HPDE6-E6E7 (cell line): Measurements from ENCODE around the gene FUT8.
"Not testable (repeated sequence)": the region's sequence is repeated elsewhere in the genome, so short reads cannot be mapped to it uniquely, and the experiment has no call there.

ENCODE experiments used
- DNase-seq: peaks from one replicate; pipeline ENCODE4 v3.0.0; 2011; ENCODE audit warnings: missing footprints; ENCODE audit errors: extremely low spot score

The FUT8 gene

DNA sequence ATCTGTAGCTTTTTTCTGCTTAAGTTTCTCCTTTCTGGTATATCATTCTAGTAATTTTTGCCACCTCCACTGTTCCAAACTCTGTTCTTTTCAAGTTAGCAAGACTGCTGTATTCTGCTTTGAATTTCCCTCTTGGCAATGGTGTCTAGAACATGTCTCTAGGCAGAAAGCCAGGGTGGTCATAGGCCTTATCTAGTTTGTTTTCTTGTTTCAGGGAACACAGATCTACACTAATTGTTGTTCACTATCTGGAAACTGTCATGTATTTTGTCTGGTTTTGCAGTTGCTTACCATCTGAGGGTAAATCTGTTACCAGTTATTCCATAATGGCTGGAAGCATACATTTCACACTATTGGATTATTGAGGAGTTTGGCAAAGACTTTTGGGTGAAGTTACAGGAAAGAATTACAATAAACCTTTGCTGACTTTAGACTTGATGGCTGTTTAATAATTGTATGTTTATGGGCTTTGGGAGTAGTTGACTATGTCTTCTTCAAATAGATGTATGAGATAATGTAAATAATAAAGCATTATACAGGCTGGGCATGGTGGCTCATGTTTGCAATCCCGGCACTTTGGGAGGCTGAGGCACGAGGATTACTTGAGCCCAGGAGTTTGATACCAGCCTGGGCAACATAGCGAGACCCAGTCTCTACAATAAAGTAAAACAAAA is 41.4 kb downstream of the FUT8 start:
- no peak for DNase-seq

DNA sequence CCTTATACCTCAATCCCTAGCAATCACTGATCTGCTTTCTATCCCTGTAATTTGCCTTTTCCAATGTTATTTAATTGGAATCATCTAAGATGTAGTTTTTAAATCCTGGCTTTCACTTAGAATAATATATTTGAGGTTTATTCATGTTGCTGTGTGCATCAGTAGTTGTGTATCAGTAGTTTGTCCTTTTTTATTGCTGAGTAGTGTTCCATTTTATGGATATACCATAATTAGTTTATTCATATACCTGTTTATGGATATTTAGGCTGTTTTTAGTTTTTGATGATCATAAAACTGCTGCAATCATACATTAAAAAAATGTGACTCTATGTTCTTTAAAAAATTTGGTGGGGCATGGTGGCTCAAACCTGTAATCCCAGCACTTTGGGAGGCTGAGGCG is 43.7 kb downstream of the FUT8 start:
- no peak for DNase-seq

DNA sequence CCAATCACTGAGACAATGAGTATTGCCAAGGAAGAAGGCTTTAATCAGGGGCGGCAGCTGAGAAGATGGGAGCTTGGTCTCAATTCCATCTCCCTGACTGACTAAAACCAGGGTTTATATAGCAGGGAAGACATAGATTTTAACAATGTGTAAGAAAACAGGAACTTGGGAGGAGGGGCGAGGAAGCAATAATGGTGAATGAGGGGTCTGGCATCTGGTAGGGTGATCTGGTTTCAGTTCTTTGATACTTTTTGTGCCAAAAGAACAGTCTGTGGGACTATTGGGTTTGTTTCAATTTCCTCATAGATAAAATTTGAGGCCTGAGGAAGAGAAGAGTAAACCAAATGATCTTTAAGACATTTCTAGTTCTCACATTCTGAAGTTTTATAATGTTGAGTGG is 49.2 kb downstream of the FUT8 start:
- no peak for DNase-seq

DNA sequence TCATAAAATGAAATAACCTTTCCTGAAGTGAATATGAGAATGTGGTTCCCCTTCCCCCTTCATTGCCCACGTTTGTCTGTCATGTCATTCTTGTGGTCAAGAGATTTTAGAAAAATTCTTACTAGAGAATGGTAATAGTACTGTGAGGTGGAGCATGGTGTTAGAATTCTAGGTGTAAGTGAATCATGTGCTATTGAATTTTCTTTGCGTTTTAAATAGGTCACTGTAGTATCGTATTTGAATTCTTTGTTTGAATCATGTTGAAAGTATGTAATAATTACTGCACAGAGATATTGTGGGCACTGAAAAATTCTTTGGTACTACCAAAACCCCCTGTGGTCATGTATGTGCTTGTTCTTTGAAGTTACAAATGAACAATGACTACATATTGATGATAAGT is 49.9 kb downstream of the FUT8 start:
- DNase-seq = peak; percentile 69

DNA sequence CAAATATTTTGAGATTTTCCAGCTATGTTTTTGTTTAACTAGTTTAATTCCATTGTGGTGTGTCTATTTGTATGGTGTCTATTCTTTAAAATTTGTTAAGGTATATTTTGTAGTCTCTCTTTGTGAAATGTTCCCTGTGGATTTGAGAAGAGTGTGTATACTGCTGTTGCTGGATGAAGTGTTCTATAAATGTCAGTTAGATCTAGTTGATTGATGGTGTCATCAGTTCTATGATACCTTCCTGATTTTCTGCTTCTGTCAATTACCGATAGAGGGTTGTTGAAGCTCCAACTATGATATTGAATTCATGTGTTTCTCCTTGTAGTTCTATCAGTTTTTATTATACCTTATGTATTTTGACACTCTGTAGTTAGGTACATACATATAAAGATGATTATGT is 53.1 kb downstream of the FUT8 start:
- no peak for DNase-seq

DNA sequence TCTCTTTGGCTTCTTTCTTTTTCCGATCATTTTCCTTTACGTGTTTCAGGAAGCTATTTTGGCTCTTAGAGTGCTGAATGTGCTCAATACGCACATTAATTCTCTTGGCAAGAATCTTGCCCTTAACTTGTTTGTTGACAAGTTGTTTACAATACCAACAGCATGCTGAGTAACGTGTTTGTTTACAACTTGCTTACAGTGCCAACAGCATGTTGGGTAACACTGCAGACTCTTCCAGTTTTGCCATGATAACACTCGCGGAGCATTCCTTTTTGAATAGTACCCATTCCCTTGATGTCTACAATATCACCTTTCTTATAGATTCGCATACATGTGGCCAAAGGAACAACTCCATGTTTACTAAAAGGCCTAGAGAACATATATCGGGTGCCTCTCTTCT is 55.4 kb downstream of the FUT8 start:
- DNase-seq = not testable (repeated sequence)

DNA sequence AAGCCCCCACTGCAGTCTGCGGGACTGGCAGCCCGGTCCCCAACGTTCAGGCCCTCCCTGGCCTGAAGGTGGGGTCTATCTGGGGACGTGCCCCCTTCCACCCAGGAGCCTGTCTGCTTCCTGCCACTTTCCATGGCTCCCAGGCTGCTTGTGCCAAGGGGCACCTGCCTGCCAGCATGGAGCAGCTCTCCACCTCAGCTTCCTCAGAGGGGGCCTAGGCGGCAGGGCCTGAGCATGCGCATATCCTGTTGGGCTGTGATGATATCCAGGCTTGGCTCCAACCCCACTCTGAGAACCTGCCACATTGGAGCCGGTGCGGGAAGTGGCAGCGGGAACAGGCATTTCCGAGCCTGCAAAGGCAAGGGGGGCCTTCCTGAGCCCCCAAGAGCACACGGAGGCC is 57.4 kb downstream of the FUT8 start:
- DNase-seq = no peak

DNA sequence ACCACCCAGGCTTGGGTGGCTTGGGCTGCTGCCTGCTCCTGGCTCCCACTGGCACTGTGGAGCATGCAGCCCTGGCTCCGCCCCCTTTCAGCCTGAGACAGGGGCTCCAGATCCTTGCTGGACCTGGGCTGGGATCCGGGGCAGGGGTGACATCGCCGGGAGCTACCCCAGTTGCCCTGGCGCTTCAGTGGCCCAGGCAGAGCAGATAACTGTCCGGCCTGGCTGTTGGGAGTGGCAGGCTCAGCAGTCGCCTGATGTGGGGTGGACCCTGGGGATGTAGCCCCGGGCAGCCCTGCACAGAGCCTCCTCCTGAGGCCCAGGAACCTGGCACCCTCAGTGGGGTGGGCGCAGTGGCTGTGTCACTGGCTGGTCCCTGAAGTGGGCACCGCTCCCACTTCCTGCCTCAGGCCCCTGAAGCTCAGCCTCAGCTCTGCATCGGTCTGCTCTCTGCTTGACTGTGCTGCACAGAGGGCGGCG is 57.9 kb downstream of the FUT8 start:
- no peak for DNase-seq

DNA sequence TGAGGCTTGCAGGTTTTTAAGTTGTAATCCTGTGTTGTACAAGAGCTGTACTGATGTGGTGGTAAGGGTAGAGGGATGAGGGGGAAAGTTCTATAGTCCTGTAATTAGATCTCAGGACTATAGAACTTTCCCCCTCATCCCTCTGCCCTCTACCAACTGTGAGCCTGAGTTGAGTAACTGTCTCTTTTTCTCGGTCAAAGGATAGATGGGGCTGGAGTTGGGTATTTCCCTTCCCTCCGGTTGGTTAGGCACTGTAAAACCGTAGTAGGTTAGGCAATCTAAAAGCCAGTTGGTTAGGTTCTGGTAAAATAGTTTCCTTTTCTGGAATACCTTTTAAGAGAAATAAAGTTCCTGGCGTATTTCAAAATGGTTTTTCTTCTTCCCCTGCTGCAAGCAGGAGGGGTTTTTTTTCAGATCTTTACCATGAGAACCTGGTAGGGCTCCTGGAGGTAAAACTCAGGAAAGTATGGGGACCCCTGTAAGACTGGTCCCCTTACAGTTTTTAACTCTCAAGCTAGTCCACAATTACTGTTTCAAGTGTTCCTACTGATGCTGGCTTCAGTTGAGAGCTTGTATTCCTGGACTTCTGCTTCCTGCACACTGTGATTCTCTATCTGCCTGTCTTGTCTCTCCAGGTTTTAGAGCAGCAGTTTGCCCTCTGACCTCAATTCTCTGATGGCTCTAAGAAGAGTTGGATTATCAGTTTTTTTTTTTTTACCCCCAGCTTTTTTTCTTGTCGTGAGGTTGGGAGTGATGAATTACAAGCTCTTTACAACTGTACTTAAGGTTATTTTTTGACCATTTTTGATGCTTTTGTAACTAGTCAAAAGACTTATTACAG is 58.7 kb downstream of the FUT8 start:
- DNase-seq = no peak

DNA sequence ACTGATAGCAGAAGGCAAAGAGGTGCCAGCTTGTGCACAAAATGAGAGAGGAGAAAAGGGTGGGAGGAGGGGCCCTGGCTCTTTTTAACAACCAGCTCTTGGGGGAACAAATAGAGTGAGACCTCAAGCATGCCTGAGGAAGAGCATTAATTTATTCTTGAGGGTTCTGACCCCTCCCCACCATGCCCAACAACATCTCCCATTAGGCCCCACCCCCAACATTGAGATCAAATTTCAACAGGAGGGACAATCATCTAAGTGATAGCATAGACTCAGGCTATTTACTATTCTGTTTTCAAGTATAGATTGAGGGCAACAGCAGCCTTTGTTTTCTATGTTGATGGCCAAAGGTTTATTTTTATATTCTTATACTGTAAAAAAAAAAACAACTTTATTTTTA is 59.7 kb downstream of the FUT8 start:
- DNase-seq = no peak

DNA sequence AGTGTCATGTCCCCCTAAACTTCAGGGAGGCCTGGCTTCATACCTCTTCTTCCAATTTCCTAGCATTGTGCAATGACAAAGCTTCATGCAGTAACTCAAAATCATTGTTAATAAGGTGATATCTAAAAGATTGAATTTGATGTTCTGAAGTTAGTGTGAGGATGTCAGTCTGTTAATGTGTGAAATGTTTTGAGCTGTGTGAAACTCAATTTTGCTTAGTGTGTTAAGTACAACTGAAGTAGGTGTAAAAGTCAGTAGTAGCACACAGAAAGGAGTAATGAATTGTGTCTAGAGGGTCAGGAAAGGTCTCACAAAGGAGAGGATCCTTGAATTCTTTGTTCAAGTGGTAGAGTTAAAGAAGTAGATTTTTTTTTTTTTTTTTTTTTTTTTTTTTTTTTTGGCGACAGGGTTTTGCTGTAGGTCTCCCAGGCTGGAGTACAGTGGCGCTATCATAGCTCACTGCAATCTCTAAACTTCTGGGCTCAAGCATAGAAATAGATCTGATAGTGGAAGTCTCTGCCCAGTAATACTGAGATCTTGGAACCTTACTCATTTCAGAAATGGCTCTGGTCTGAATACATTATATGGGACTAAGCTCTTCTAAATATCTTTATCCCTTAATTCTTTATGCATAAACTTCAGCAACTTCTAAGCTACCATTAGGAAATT is 63.9 kb downstream of the FUT8 start:
- DNase-seq = no peak

DNA sequence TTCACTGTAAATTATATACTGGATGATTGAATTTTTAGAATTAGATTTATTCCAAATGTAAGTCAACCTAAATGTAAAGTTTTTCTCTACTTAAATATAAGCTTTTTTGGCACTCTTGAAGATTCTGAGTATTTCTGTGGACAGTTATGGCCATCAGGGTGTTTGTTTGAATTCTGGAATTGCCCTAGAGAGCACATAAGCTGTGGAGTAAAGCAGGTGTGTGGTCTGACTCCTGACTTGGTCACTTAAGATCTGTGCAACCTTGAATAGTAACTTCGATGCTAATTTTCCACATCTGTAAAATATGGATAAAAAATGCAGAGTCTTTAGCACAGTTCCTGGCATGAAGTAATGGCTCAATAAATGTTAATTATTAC is 64.4 kb downstream of the FUT8 start:
- DNase-seq = no peak

DNA sequence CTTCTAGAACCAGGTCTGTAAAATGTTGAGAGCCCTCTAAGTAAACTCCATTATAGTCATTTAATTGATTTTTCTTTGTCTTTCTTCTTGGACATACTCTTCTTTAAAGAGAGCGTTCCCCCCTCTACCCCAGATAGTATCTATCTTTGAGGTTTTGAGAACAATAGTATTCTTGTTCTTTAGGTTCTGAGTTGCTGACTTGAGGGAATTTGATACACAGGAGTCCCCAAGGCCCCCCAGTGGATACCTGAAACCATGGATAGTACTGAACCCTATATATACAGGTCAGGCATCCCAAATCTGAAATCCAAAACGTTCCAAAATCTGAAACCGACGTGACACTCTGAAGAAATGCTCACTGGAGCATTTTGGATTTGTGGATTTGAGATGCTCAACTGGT is 65.5 kb downstream of the FUT8 start:
- no peak for DNase-seq

DNA sequence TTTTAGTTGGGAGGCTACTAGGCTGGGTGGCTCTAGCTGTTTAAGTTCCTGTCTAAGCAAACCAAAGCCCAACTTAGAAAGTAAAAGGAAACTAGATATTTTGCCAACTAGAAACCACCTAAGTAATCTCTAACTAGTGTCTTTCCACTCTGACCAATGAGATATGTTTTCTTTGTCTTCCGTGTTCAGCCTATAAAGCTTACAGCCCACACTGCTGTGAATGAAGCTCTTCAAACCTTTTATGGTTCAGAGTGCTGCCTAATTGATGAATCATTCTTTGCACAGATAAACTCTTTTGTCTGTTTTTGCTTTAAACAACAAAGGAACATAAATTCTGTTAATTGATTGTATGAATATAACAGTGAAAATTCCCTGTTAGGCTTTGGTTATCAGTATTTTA is 66.1 kb downstream of the FUT8 start:
- peak; percentile 20 for DNase-seq

DNA sequence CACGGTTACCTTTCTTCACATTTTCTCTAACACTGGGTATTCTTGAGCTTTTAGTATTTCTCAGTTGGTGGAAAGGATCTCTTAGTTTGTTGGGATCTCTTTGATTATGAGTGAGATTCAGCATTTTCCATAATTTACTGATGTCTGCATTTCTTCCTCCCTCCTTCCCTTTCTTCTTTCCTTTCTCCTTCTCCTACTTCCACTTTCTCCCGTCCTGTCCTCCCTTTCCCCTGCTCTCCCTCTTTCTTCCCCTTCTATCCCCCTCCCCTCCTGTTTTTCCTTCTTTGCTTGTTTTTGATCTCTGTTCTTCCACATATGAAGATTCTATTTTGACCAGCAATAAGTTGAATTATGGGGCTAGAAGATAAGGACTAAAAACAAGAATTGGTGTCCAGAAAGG is 66.9 kb downstream of the FUT8 start:
- no peak for DNase-seq

DNA sequence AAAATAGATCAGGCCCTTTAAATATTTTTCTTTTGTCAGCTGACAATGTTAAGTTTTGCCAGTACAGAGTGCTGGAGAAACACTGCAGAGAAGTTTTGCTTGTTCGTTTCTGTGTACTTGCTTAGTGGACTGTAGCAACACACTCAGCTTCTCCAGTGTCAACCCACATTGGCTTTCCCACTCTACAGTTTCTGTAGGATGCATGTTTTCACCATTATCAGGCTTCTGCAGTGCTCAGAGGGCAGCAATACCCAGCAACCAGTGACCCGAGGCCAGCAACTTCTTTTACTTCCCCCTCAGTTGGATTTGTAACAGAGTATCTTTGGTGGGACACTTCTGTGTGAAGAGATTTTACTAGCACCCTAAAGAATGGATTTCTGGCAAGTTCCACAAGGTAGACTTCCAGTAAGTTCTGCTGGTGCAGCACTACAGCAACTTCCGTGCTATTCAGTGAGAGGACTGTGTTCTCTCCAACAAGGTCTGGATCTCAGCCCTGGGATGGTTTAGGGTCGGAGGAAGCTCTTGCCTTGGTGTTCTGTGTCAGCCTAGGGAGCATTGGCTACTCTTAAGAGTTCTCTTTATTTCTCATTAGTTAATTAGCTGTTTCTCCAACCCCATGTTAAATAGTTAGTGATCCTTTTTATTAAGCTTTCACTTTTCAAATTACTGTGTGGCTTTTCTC is 70.4 kb downstream of the FUT8 start:
- DNase-seq = no peak

DNA sequence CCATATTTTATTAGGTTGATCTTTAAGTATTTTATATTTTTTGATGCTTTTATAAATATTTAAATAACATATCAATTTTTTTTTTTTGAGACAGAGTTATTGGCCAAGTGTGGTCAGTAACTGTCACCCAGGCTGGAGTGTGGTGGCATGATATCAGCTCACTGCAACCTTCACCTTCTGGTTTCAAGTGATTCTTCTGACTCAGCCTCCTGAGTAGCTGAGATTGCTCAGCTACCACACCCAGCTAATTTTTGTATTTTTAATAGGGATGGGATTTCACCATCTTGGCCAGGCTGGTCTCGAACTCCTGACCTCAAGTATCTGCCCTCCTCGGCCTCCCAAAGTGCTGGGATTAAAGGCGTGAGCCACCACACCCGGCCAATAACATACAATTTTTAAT is 71.1 kb downstream of the FUT8 start:
- no peak for DNase-seq

DNA sequence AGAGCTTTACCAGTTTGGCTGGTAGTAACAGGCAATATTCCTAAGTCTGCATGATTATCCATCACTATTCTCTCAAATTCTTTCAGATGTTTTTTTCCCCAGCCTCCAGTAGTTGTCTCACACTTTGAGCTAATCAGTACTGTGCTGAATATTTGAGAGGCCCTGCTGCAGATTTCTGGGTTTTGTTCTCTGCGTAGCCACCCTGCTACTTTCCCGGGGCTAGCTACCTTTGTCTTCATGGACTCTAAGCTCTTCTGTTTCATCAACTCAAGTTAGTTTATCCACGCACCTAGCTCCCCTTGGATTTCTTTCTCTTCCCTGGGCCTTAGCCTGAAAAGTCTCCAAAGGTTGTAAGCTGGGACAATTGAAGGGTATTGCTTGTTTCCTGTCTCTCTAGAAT is 73.0 kb downstream of the FUT8 start:
- no peak for DNase-seq

DNA sequence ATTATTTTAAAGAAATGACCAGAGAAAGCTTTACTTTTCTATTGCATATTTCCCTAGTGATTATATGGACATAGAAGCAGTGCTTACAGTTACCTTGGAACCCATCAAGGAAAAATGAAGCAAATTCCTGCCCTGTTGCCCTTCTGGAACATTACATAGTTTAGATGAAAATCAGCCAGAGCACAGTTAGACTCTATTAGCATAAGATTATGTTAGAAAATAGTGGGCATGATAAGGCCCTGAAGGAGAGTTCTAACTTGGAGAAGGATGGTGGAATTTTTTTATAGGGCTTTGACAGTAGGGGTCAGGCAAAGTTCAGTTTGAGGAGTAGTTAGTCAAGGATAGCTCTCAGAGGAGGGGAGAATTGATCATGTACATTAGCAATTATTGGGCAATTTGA is 74.3 kb downstream of the FUT8 start:
- DNase-seq = no peak

DNA sequence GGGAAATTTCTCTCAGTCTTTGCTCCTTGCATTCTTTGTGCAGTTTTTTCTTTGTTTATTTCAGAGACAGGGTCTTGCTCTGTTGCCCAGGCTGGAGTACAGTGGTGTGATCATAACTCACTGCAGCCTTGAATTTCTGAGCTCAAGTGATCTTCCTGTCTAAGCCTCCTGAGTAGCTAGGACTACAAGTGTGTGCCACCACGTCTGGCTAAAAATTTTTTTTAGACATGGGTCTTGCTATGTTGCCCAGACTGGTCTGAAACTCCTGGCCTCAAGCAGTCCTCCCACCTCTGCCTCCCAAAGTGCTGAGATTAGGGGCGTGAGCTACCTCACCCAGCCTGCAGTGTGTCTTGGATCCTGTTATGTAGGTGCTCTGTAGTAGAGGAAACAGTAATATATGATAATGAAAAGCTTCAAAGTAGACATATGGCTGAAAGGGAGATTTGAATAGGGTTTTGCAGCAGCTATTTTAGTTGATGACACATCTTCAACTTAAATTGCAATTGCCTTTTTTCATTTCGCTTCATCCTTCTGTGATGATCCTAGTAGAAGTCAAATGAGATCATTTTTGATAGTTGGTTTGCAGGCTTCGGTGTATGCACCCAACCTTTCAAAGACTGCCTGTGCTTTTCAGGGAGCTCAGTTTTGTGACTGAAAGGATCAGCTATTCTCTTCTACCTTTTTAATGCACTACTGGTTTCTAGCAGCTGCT is 75.4 kb downstream of the FUT8 start:
- no peak for DNase-seq

DNA sequence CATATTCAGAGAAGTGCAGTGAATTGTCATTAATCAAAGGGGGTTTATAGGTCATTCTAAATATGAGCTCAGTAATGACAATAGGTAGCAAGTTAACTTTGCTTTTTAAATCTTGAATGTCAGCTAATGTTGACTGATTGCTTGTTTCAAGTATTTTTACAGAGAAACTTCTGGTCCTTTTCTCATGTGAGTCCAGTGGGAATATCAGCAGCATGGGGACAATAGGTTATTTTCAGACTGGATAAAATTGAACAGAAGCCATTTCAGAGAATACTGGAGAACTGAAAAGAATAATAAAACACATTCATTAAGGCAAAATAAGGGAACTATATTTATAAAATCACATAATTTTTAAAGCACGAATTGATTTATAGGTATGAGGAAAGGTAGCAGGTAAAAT is 78.7 kb downstream of the FUT8 start:
- no peak for DNase-seq

DNA sequence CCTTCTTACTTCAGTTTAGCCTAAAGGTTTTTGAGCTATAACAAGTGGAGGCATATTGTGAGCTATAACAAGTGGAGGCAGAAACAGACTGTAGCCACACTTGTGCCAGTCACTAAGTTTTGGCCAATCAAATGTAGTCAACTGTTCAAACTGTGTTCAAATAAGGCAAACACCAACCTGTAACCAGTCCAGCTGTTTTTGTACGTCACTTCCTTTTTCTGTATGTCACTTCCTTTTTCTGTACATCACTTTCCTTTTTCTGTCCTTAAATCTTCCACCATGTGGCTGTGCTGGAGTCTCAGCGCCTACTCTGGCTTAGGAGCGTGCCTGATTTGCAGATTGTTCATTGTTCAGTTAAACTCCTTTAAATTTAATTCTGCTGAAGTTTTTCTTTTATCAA is 79.7 kb downstream of the FUT8 start:
- no peak for DNase-seq
